ENCODE results near the gene ATXN7. TPM values are rescaled to one million over a fixed set of nuclear protein-coding genes. Genes with fewer than 3 reads are reported as not detected.

ATXN7 gene
- total and polyA plus RNA-seq, 2 of the 13 experiments (the other 11 are each of a cell fraction or from before 2014, with no cell fraction given), result 13.8 to 20.0 TPM

DNA sequence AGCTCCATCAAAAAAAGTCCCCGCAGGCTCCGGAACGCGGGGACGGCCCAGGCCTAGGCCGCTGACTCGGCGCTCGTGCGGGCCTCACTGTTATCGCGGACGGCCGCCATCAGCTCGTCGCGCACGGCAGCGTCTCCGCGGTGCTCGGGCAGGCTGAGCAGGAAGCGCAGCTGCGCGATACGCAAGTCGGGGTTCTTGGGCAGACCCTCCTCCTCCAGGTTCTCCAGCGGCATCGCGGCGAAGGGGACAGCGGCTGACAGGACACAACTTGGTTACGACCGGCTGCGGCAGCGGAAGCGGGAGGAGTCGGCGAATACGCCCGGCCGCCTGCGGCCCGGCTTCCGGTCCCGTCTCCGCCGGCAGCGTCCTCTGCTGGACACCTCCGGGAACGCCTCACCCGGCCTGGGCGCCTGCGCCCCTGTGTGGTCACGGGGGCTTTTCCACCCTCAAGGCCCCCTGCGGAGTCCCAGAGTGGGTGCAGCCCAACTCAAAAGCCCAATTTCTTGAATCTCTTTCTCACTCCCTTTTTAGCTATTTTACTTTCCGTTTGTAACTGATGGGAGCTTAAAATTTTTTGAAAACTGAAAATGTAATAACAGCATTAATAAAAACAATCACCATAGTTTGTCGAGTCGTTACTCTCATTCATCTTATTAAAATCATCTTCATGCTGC, 159.7 kb downstream of the ATXN7 start, which contains the start of gene PSMD6 (continued):
- TF ChIP-seq, protein P1, sequence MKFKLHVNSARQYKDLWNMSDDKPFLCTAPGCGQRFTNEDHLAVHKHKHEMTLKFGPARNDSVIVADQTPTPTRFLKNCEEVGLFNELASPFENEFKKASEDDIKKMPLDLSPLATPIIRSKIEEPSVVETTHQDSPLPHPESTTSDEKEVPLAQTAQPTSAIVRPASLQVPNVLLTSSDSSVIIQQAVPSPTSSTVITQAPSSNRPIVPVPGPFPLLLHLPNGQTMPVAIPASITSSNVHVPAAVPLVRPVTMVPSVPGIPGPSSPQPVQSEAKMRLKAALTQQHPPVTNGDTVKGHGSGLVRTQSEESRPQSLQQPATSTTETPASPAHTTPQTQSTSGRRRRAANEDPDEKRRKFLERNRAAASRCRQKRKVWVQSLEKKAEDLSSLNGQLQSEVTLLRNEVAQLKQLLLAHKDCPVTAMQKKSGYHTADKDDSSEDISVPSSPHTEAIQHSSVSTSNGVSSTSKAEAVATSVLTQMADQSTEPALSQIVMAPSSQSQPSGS (CRISPR knock-in tag; IDR thresholded peaks at IDR 0.05), result peak; percentile 75; the same call in 1 of the 2 replicates
- TF ChIP-seq CREB1 (IDR thresholded peaks at IDR 0.05) (no peak), CREB1 (CRISPR knock-in tag; IDR thresholded peaks at IDR 0.05) (0 out of 2 replicates have a peak, but pooled peaks have one; percentile 61), SNAPC2 (CRISPR knock-in tag; IDR thresholded peaks at IDR 0.05) (peak; percentile 63; the same call in 1 of the 2 replicates), SKI (IDR thresholded peaks at IDR 0.05; ENCODE audit: partially characterized antibody) (peak; percentile 9), ZNF160 (CRISPR knock-in tag; IDR thresholded peaks at IDR 0.05) (no peak), SALL1 (CRISPR knock-in tag; IDR thresholded peaks at IDR 0.05) (peak; percentile 90), TOE1 (CRISPR knock-in tag; IDR thresholded peaks at IDR 0.05) (no peak), KDM6A (CRISPR knock-in tag; IDR thresholded peaks at IDR 0.05; ENCODE audit: low read depth) (no peak), FOXC1 (CRISPR knock-in tag; IDR thresholded peaks at IDR 0.05; ENCODE audit: borderline replicate concordance) (peak; percentile 68; the same call in 1 of the 2 replicates), SOX13 (IDR thresholded peaks at IDR 0.05) (no peak), SOX13 (CRISPR knock-in tag; conservative IDR thresholded peaks at IDR 0.05 in 1 of 2, IDR thresholded peaks at IDR 0.05 in 1 of 2) (peak in 1 of 2 experiments; percentile 46; a peak in 1 of 4 replicates), SMAD3 (CRISPR knock-in tag; IDR thresholded peaks at IDR 0.05) (peak; percentile 82; the same call in 1 of the 2 replicates), NFYB (CRISPR knock-in tag; IDR thresholded peaks at IDR 0.05) (no peak; the same call in 1 of the 2 replicates), ZNF550 (CRISPR knock-in tag; IDR thresholded peaks at IDR 0.05; ENCODE audit: borderline replicate concordance) (peak; percentile 80; the same call in 1 of the 2 replicates)
- TF ChIP-seq, protein P2, sequence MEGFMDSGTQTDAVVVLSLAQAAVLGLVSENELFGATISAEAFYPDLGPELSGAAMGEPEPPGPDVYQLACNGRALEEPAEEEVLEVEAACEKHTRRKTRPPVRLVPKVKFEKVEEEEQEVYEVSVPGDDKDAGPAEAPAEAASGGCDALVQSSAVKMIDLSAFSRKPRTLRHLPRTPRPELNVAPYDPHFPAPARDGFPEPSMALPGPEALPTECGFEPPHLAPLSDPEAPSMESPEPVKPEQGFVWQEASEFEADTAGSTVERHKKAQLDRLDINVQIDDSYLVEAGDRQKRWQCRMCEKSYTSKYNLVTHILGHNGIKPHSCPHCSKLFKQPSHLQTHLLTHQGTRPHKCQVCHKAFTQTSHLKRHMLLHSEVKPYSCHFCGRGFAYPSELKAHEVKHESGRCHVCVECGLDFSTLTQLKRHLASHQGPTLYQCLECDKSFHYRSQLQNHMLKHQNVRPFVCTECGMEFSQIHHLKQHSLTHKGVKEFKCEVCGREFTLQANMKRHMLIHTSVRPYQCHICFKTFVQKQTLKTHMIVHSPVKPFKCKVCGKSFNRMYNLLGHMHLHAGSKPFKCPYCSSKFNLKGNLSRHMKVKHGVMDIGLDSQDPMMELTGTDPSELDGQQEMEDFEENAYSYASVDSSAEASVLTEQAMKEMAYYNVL (CRISPR knock-in tag; IDR thresholded peaks at IDR 0.05; ENCODE audit: borderline replicate concordance), result peak; percentile 53; the same call in 1 of the 2 replicates
- TF ChIP-seq, protein P3, sequence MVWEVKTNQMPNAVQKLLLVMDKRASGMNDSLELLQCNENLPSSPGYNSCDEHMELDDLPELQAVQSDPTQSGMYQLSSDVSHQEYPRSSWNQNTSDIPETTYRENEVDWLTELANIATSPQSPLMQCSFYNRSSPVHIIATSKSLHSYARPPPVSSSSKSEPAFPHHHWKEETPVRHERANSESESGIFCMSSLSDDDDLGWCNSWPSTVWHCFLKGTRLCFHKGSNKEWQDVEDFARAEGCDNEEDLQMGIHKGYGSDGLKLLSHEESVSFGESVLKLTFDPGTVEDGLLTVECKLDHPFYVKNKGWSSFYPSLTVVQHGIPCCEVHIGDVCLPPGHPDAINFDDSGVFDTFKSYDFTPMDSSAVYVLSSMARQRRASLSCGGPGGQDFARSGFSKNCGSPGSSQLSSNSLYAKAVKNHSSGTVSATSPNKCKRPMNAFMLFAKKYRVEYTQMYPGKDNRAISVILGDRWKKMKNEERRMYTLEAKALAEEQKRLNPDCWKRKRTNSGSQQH (CRISPR knock-in tag; IDR thresholded peaks at IDR 0.05; ENCODE audit: low read depth), result no peak; the same call in 1 of the 2 replicates
- TF ChIP-seq, protein P4, sequence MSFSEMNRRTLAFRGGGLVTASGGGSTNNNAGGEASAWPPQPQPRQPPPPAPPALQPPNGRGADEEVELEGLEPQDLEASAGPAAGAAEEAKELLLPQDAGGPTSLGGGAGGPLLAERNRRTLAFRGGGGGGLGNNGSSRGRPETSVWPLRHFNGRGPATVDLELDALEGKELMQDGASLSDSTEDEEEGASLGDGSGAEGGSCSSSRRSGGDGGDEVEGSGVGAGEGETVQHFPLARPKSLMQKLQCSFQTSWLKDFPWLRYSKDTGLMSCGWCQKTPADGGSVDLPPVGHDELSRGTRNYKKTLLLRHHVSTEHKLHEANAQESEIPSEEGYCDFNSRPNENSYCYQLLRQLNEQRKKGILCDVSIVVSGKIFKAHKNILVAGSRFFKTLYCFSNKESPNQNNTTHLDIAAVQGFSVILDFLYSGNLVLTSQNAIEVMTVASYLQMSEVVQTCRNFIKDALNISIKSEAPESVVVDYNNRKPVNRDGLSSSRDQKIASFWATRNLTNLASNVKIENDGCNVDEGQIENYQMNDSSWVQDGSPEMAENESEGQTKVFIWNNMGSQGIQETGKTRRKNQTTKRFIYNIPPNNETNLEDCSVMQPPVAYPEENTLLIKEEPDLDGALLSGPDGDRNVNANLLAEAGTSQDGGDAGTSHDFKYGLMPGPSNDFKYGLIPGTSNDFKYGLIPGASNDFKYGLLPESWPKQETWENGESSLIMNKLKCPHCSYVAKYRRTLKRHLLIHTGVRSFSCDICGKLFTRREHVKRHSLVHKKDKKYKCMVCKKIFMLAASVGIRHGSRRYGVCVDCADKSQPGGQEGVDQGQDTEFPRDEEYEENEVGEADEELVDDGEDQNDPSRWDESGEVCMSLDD (CRISPR knock-in tag; IDR thresholded peaks at IDR 0.05; ENCODE audit: borderline replicate concordance), result no peak

All from HepG2 (cell line).